T-cell (primary cell): ENCODE measurements around the gene TULP1. TPM values are rescaled to one million over a fixed set of nuclear protein-coding genes. Genes with fewer than 3 reads are reported as not detected.

Source experiments
- ATAC-seq, 4 experiments: fragments of 200-7000 bp in 3 of 4; fragments of 150-1000 bp in 1 of 4; cut with Tn5 transposase; replicated peaks in 1 of 4; 1 replicate in 3 of 4; 2 replicates in 1 of 4; pipeline ENCODE4 v1.10.0; 2021; ENCODE audit warnings: moderate library complexity in 3 of 4, mild to moderate bottlenecking in 2 of 4, moderate number of reproducible peaks in 1 of 4
- CTCF ChIA-PET, 2 donors: fragments of 300-600 bp; sonication (Branson Sonifier 250); formaldehyde crosslinking; loops; one replicate each; lab custom pipeline; 2022; ENCODE audit warnings: antibody characterized with exemption in 2 of 2; lab: Charles Lee
- POLR2A ChIA-PET, 2 donors: fragments of 300-600 bp; sonication (Branson Sonifier 250); formaldehyde crosslinking; loops; one replicate each; lab custom pipeline; 2022; ENCODE audit warnings: antibody characterized with exemption in 2 of 2; lab: Charles Lee
- DNase-seq, 35 experiments: peaks; one replicate each; pipeline versions ENCODE4 v3.0.0 to v3.0.0-alpha.2; 2013 to 2023
- H3K27ac ChIP-seq: one replicate; pipeline ENCODE4 v1.5.1; 2013; ENCODE audit warnings: low read length
- H3K27me3 ChIP-seq, 2 experiments: replicated peaks in 1 of 2; 1 replicate in 1 of 2; 2 replicates in 1 of 2; pipeline versions ENCODE4 v1.6.1 to v1.7.0; 2013; ENCODE audit warnings: low read length in 1 of 2, mixed read lengths in 1 of 2; ENCODE audit not compliant: control insufficient read depth in 2 of 2, insufficient read depth in 2 of 2; ENCODE audit errors: extremely low read depth in 1 of 2
- H3K36me3 ChIP-seq, 2 donors: 1 replicate in 1 of 2; 2 replicates in 1 of 2; pipeline versions ENCODE4 v1.6.1 to v1.7.0; 2013; ENCODE audit warnings: low read length in 1 of 2; ENCODE audit not compliant: control insufficient read depth in 2 of 2, insufficient read depth in 1 of 2; ENCODE audit errors: extremely low read depth in 1 of 2
- H3K4me1 ChIP-seq, 2 experiments: 1 replicate in 1 of 2; 2 replicates in 1 of 2; pipeline versions ENCODE4 v1.6.1 to v1.7.0; 2013; ENCODE audit warnings: low read length in 2 of 2, mixed read lengths in 1 of 2; ENCODE audit not compliant: insufficient read depth in 2 of 2, control insufficient read depth in 1 of 2; ENCODE audit errors: extremely low read depth in 1 of 2
- H3K4me3 ChIP-seq, 2 donors: 1 replicate in 1 of 2; 2 replicates in 1 of 2; pipeline versions ENCODE4 v1.5.1 to v1.7.0; 2013; ENCODE audit warnings: mild to moderate bottlenecking in 2 of 2, low read length in 1 of 2, moderate library complexity in 1 of 2; ENCODE audit not compliant: control insufficient read depth in 1 of 2; ENCODE audit errors: extremely low read depth in 1 of 2
- H3K9me3 ChIP-seq: 2 replicates; pipeline ENCODE4 v1.7.0; 2013
- H3K27ac Mint-ChIP-seq, 2 donors: one replicate each; pipeline ENCODE4 v1.8.0; 2020 to 2021; ENCODE audit warnings: mild to moderate bottlenecking in 2 of 2, mixed read lengths in 2 of 2
- H3K27me3 Mint-ChIP-seq, 2 donors: one replicate each; pipeline ENCODE4 v1.8.0; 2021 to 2022; ENCODE audit warnings: mixed read lengths in 2 of 2
- H3K36me3 Mint-ChIP-seq: one replicate; pipeline ENCODE4 v1.8.0; 2021; ENCODE audit warnings: mixed read lengths
- H3K4me1 Mint-ChIP-seq, 3 donors: one replicate each; pipeline ENCODE4 v1.8.0; 2020 to 2022; ENCODE audit warnings: mixed read lengths in 3 of 3, mild to moderate bottlenecking in 1 of 3
- H3K4me3 Mint-ChIP-seq, 3 donors: one replicate each; pipeline ENCODE4 v1.8.0; 2020 to 2022; ENCODE audit warnings: mild to moderate bottlenecking in 3 of 3, mixed read lengths in 3 of 3, moderate library complexity in 3 of 3
- H3K9me3 Mint-ChIP-seq, 3 donors: one replicate each; pipeline ENCODE4 v1.8.0; 2020 to 2022; ENCODE audit warnings: mixed read lengths in 3 of 3
- WGBS: methylation state at CpG from one replicate; pipeline ENCODE4 v1.1.5; 2013; ENCODE audit warnings: missing lambda C conversion rate; ENCODE audit not compliant: insufficient coverage; 5-methylcytosine and 5-hydroxymethylcytosine counted together
- total RNA-seq, 35 experiments: library from RNA in 6 of 35; stranded (reverse) in 6 of 35; fragments of 120-200 nt in 1 of 35; gene quantifications; one replicate each; pipeline versions ENCODE4 v1.2.1 to v1.2.4 and lab custom pipeline; 2013 to 2026

TULP1 gene
- total RNA-seq, 5 donors from 2014 or later (not counting 1 experiment from before 2014, with no cell fraction given): not detected

- Histone ChIP-seq H3K27me3 (no peaks in the 10 kb centered on the region), H3K4me1 (peaks cover 5 to 46% of the 10 kb centered on the region in 2 experiments), H3K4me3 (no peak overlapping the region), H3K27ac (peak overlapping the region; percentile 96), H3K9me3 (no peaks in the 10 kb centered on the region), H3K36me3 (peaks cover 9 to 44% of the 10 kb centered on the region in 2 donors)
- Mint-ChIP-seq H3K4me1 (peaks cover 35 to 42% (median 40%) of the 10 kb centered on the region in 3 donors), H3K36me3 (peaks cover 25% of the 10 kb centered on the region), H3K27me3 (no peaks in the 10 kb centered on the region), H3K4me3 (peak overlapping the region; percentile 95 to 98 (median 96)), H3K27ac (peak overlapping the region; percentile 98 to 99), H3K9me3 (no peaks in the 10 kb centered on the region)
- no peak for ATAC-seq
- ChIA-PET POLR2A (interaction anchor here in 1 of 2 donors (0.7 kb wide), 1 partner anchor 648 kb away, joined by 5 read pairs; no protein-coding TSS in a partner anchor), CTCF (no interaction called here)
- WGBS: 22% methylated on average over 1 of the region's 3 CpGs
- DNase-seq: no peak
Measured at GRCh38 chr6:35470663-35471120, 42.0 kb downstream of the TULP1 start.

- Histone ChIP-seq H3K27ac (peak overlapping the region; percentile 96), H3K9me3 (no peaks in the 10 kb centered on the region), H3K36me3 (peaks cover 9 to 44% of the 10 kb centered on the region in 2 donors), H3K4me3 (peak overlapping the region; percentile 82 to 100), H3K4me1 (peaks cover 5 to 46% of the 10 kb centered on the region in 2 experiments), H3K27me3 (no peaks in the 10 kb centered on the region)
- Mint-ChIP-seq H3K36me3 (peaks cover 22% of the 10 kb centered on the region), H3K9me3 (no peaks in the 10 kb centered on the region), H3K27me3 (no peaks in the 10 kb centered on the region), H3K27ac (peak overlapping the region; percentile 98 to 99), H3K4me3 (peak overlapping the region; percentile 95 to 98 (median 96)), H3K4me1 (peaks cover 35 to 42% (median 40%) of the 10 kb centered on the region in 3 donors)
- ChIA-PET CTCF (no interaction called here), POLR2A (interaction anchor here in 1 of 2 donors (0.7 kb wide), 1 partner anchor 210 kb away, joined by 3 read pairs; the partner anchor contains the start of gene ZNF76)
- ATAC-seq: no peak
- 16% methylated on average over 8 of the region's 18 CpGs for WGBS
- peak in 2 of 35 experiments; percentile 18 to 44 for DNase-seq
Measured at GRCh38 chr6:35469751-35470662, 42.7 kb downstream of the TULP1 start.

GRCh38 chr6:35468980-35469750, 43.5 kb downstream of the TULP1 start:
- no peaks in the 10 kb centered on the region for H3K9me3 Mint-ChIP-seq
- Histone ChIP-seq H3K27me3 (no peaks in the 10 kb centered on the region), H3K36me3 (peaks cover 9 to 44% of the 10 kb centered on the region in 2 donors), H3K4me3 (peak overlapping the region; percentile 82 to 100), H3K27ac (peak overlapping the region; percentile 96), H3K9me3 (no peaks in the 10 kb centered on the region), H3K4me1 (peaks cover 5 to 46% of the 10 kb centered on the region in 2 experiments)
- POLR2A ChIA-PET: interaction anchor here in 1 of 2 donors (0.6 to 0.7 kb wide), 2 partner anchors 128 to 210 kb away, joined by 3 to 8 read pairs; partner anchors contain the start of gene ZNF76
- ATAC-seq: peak in 1 of 4 experiments; percentile 7
- 2% methylated on average over 34 of the region's 37 CpGs for WGBS
- no peak for DNase-seq
- peaks cover 35 to 42% (median 40%) of the 10 kb centered on the region in 3 donors for H3K4me1 Mint-ChIP-seq
- H3K27ac Mint-ChIP-seq: peak overlapping the region; percentile 98 to 99
- H3K27me3 Mint-ChIP-seq: no peaks in the 10 kb centered on the region
- CTCF ChIA-PET: no interaction called here
- peaks cover 19% of the 10 kb centered on the region for H3K36me3 Mint-ChIP-seq
- H3K4me3 Mint-ChIP-seq: peak overlapping the region; percentile 95 to 98 (median 96)

GRCh38 chr6:35468181-35468979, 44.3 kb downstream of the TULP1 start, which contains the start of gene RPL10A:
TSS of gene RPL10A (plus strand) at chr6:35468401. CDS start at chr6:35468435, 34 bp downstream.
- Mint-ChIP-seq H3K4me3 (peak within 1 kb of the TSS; percentile 95 to 98 (median 96)), H3K4me1 (peaks cover 35 to 42% (median 40%) of the 10 kb centered on the region in 3 donors), H3K27me3 (no peaks in the 10 kb centered on the region), H3K9me3 (no peaks in the 10 kb centered on the region), H3K27ac (peak within 1 kb of the TSS; percentile 98 to 99), H3K36me3 (peaks cover 23% of the 10 kb centered on the region)
- under 1% methylated on average over 85 of the region's 86 CpGs for WGBS
- peaks cover 9 to 37% of the 10 kb centered on the region in 2 donors for H3K36me3 ChIP-seq
- ChIA-PET CTCF (interaction anchor here (0.6 to 2.0 kb wide), 11 partner anchors 11 to 201 kb away, joined by 3 to 11 read pairs (median 3); partner anchors contain the start of gene FANCE (in 1 of the 2)), POLR2A (interaction anchor here in 1 of 2 donors (0.6 to 0.7 kb wide), 2 partner anchors 119 to 127 kb away, joined by 3 to 8 read pairs; no protein-coding TSS in a partner anchor)
- DNase-seq: peak; percentile 90 to 98 (median 95)
- H3K9me3 ChIP-seq: no peaks in the 10 kb centered on the region
- peaks cover 5 to 46% of the 10 kb centered on the region in 2 experiments for H3K4me1 ChIP-seq
- peak within 1 kb of the TSS; percentile 82 to 100 for H3K4me3 ChIP-seq
- peak within 1 kb of the TSS; percentile 96 for H3K27ac ChIP-seq
- ATAC-seq: peak; percentile 85 to 92 (median 91)
- H3K27me3 ChIP-seq: no peaks in the 10 kb centered on the region

- Mint-ChIP-seq H3K4me1 (peaks cover 22 to 29% (median 24%) of the 10 kb centered on the region in 3 donors), H3K9me3 (no peaks in the 10 kb centered on the region), H3K36me3 (peaks cover 27% of the 10 kb centered on the region), H3K4me3 (no peak overlapping the region), H3K27ac (no peak overlapping the region), H3K27me3 (no peaks in the 10 kb centered on the region)
- no peak for ATAC-seq
- POLR2A ChIA-PET: no interaction called here
- Histone ChIP-seq H3K27me3 (no peaks in the 10 kb centered on the region), H3K27ac (no peak overlapping the region), H3K4me1 (peaks cover 5 to 30% of the 10 kb centered on the region in 2 experiments), H3K36me3 (peaks cover 6 to 18% of the 10 kb centered on the region in 2 donors), H3K4me3 (no peak overlapping the region), H3K9me3 (no peaks in the 10 kb centered on the region)
- no peak for DNase-seq
- WGBS: no CpG with 5 or more reads among the region's 1 CpG
- CTCF ChIA-PET: interaction anchor here in 1 of 2 donors (0.9 to 1.5 kb wide), 4 partner anchors 15 to 124 kb away, joined by 3 to 6 read pairs (median 4); partner anchors contain the start of gene PPARD
Measured at GRCh38 chr6:35465646-35466045, 47.0 kb downstream of the TULP1 start.
